Thoracic aorta (tissue), 2 donors: ENCODE results near the gene CTNNA3. TPM values are rescaled to one million over a fixed set of nuclear protein-coding genes. Genes with fewer than 3 reads are reported as not detected.

ENCODE experiments used
- ATAC-seq: fragments of 150-250 bp; one replicate; pipeline ENCODE4 v1.8.0; 2017; ENCODE audit warnings: low read depth; ENCODE audit not compliant: insufficient number of reproducible peaks, low FRiP score
- DNase-seq: peaks from one replicate; pipeline ENCODE4 v3.0.0-alpha.2; 2020; ENCODE audit warnings: low spot score
- H3K27ac ChIP-seq, 2 donors: fragments of 200-600 bp; sonication (generic); 1 replicate in 1 of 2; 2 replicates in 1 of 2; pipeline ENCODE4 v1.5.1; 2016; ENCODE audit warnings: mild to moderate bottlenecking in 2 of 2, moderate library complexity in 2 of 2
- H3K27me3 ChIP-seq: fragments of 200-600 bp; sonication (generic); replicated peaks from 2 replicates; pipeline ENCODE4 v1.6.0; 2016; ENCODE audit warnings: mild to moderate bottlenecking; ENCODE audit not compliant: insufficient read depth
- H3K36me3 ChIP-seq: fragments of 200-600 bp; sonication (generic); one replicate; pipeline ENCODE4 v1.5.1; 2016
- H3K4me1 ChIP-seq, 2 donors: fragments of 200-600 bp; sonication (generic); 1 replicate in 1 of 2; 2 replicates in 1 of 2; pipeline versions ENCODE4 v1.5.1 to v1.6.0; 2016; ENCODE audit warnings: low read depth in 2 of 2, mild to moderate bottlenecking in 1 of 2; ENCODE audit not compliant: control insufficient read depth in 1 of 2
- H3K4me3 ChIP-seq: fragments of 200-600 bp; sonication (generic); 2 replicates; pipeline ENCODE4 v1.5.1; 2016; ENCODE audit warnings: mild to moderate bottlenecking
- H3K9me3 ChIP-seq: fragments of 200-600 bp; sonication (generic); 2 replicates; pipeline ENCODE4 v1.5.1; 2016
- total RNA-seq, 2 donors: library from RNA; depleted of rRNA; stranded (reverse); fragments of >200 nt; gene quantifications; one replicate each; pipeline versions ENCODE4 v1.1.0 to v1.2.3, GENCODE V29; 2016
- TF ChIP-seq, protein P1 (sequence below): fragments of 200-600 bp; sonication (generic); IDR thresholded peaks from one replicate; pipeline ENCODE4 v1.5.1; 2019; ENCODE audit warnings: antibody characterized with exemption

Gene CTNNA3
- total RNA-seq, 2 donors from 2014 or later: 0.95 to 1.2 TPM

- DNase-seq (no peak), ATAC-seq (no peak)
- Histone ChIP-seq H3K27ac (no peak overlapping the region), H3K27me3 (no peaks in the 10 kb centered on the region), H3K4me1 (no peaks in the 10 kb centered on the region), H3K36me3 (no peaks in the 10 kb centered on the region), H3K4me3 (no peak overlapping the region), H3K9me3 (no peaks in the 10 kb centered on the region)
- TF ChIP-seq, protein P1, sequence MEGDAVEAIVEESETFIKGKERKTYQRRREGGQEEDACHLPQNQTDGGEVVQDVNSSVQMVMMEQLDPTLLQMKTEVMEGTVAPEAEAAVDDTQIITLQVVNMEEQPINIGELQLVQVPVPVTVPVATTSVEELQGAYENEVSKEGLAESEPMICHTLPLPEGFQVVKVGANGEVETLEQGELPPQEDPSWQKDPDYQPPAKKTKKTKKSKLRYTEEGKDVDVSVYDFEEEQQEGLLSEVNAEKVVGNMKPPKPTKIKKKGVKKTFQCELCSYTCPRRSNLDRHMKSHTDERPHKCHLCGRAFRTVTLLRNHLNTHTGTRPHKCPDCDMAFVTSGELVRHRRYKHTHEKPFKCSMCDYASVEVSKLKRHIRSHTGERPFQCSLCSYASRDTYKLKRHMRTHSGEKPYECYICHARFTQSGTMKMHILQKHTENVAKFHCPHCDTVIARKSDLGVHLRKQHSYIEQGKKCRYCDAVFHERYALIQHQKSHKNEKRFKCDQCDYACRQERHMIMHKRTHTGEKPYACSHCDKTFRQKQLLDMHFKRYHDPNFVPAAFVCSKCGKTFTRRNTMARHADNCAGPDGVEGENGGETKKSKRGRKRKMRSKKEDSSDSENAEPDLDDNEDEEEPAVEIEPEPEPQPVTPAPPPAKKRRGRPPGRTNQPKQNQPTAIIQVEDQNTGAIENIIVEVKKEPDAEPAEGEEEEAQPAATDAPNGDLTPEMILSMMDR: no peak
Measured at GRCh38 chr10:66501356-66501755, 1194.6 kb downstream of the CTNNA3 start.

DNA sequence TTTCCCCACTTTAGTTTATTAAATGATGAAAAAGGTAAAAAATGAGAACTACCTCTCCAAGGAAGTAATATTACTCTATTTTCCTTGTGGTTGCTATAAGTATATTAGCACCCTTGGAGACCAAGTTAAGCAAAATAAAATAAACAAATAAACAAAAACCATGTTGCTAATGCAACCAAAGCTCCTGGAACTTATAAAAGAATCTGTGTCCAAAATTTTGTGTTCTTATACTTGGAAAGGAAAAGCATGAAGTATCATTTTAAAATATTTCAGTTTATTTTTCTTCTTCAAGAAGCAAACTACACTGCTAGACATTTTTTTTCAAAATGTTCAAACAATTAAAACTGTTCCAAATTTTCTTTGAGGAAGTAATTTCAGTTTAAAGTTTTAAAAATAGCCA, 1212.0 kb downstream of the CTNNA3 start:
- Histone ChIP-seq H3K4me3 (no peak overlapping the region), H3K27ac (no peak overlapping the region), H3K9me3 (no peaks in the 10 kb centered on the region), H3K27me3 (no peaks in the 10 kb centered on the region), H3K4me1 (no peaks in the 10 kb centered on the region), H3K36me3 (no peaks in the 10 kb centered on the region)
- DNase-seq: no peak
- no peak for ATAC-seq
- TF ChIP-seq, protein P1: no peak

DNA sequence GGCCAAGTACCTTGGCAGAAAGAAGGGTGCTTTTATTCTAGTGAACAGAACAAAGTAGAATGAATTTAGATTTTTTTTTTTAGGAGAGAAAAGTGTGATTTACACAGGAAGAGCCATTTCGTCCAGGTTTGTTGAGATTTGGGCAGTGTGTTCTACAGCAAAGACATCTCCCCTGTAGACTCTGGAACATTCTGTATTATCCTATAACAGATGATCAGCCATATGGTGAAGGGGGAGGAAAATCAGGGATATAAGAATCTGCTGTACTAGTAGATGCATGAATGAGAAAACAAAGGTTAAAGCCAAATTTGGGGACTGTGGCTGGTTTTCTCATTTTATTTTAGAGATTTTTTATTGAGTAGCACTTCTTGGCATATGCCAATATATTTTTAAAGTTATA, 1223.8 kb downstream of the CTNNA3 start:
- TF ChIP-seq, protein P1: no peak
- H3K27me3 ChIP-seq: no peaks in the 10 kb centered on the region
- no peaks in the 10 kb centered on the region for H3K4me1 ChIP-seq
- no peak overlapping the region for H3K4me3 ChIP-seq
- DNase-seq: no peak
- no peak overlapping the region for H3K27ac ChIP-seq
- no peaks in the 10 kb centered on the region for H3K9me3 ChIP-seq
- no peak for ATAC-seq
- no peaks in the 10 kb centered on the region for H3K36me3 ChIP-seq

GRCh38 chr10:66467042-66467441, 1229.0 kb downstream of the CTNNA3 start:
- Histone ChIP-seq H3K4me3 (no peak overlapping the region), H3K27ac (no peak overlapping the region), H3K9me3 (no peaks in the 10 kb centered on the region), H3K4me1 (no peaks in the 10 kb centered on the region), H3K27me3 (no peaks in the 10 kb centered on the region), H3K36me3 (no peaks in the 10 kb centered on the region)
- ATAC-seq (no peak), DNase-seq (no peak)
- TF ChIP-seq, protein P1: no peak

- Histone ChIP-seq H3K27ac (no peak overlapping the region), H3K9me3 (no peaks in the 10 kb centered on the region), H3K4me1 (no peaks in the 10 kb centered on the region), H3K4me3 (no peak overlapping the region), H3K36me3 (no peaks in the 10 kb centered on the region), H3K27me3 (no peaks in the 10 kb centered on the region)
- no peak for DNase-seq
- ATAC-seq: no peak
- TF ChIP-seq, protein P1: no peak
Measured at GRCh38 chr10:66466622-66467021, 1229.4 kb downstream of the CTNNA3 start.
